NB4 (cell line): ENCODE measurements around the gene TOMM20.
"Not testable (repeated sequence)": the region's sequence is repeated elsewhere in the genome, so short reads cannot be mapped to it uniquely, and the experiment has no call there.

Experiments used
- DNase-seq: peaks from one replicate; pipeline ENCODE4 v3.0.0; 2010; ENCODE audit warnings: low read depth
- H3K4me3 ChIP-seq: one replicate; pipeline ENCODE4 v1.5.1; 2011; ENCODE audit warnings: mild to moderate bottlenecking, low read depth, low read length, moderate library complexity
- MAX ChIP-seq: IDR thresholded peaks from 2 replicates; pipeline ENCODE4 v1.6.1; 2011; ENCODE audit warnings: low read depth, low read length
- MYC ChIP-seq: IDR thresholded peaks from 2 replicates; pipeline ENCODE4 v1.6.1; 2011; ENCODE audit warnings: low read depth, low read length
- POLR2A ChIP-seq: IDR thresholded peaks from 2 replicates; pipeline ENCODE4 v1.6.1; 2011; ENCODE audit warnings: mild to moderate bottlenecking; ENCODE audit not compliant: insufficient read length; ENCODE audit errors: extremely low read depth
- TF ChIP-seq, protein P1 (sequence below): IDR thresholded peaks from one replicate; pipeline ENCODE4 v1.5.1; 2012; ENCODE audit warnings: low read depth, low read length

Gene TOMM20

DNA sequence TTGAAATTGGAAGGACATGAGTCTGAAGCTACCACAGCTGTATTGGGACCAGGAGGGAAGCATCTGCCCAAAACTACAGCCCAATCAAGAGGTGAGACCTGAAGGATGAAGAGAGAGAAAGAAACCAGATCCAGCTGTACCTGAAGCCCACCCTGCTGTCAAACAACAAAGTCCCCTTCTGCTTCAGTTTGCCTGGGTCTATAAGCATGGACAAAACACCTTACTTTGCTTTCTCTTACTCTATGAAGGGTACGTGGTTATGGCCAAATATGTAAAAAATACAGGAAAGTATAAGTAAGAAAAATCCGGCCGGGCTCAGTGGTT, 26.4 kb downstream of the TOMM20 start:
- TF ChIP-seq POLR2A, result no peak
- DNase-seq, result no peak
- no peak overlapping the region for H3K4me3 ChIP-seq

DNA sequence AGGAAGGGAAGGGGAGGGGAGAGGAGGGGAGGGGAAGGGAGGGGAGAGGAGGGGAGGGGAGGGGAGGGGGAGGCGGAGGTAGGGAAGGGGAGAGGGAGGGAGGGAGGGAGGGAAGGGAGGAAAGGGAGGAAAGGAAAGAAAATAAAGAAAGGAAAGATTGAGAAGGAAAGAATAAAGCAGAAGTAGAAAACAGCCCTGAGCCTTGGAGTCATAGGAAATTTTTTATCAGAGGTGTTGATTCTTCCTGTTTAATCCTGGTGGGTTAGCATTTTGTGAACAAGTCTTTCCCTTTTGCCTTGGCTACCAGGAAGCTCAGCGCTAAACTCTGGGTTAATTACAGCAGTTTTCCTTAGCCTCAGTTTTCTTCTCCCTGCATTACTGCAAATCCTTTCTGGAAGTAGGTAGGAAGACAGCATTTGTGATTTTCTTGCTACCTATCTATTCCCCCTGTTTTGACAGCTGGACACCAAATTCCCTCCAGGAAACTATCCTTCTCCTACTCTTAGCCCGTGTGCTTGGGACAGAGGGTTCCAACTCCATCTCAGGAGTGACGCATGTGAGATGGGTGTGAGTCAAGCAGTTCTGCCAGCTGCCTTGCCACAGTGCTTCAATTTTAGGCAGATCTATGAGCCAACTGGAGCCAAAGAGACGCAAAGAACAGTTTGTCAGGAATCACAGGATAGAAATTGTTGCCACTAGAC, 26.9 kb downstream of the TOMM20 start:
- no peak overlapping the region for H3K4me3 ChIP-seq
- TF ChIP-seq POLR2A (no peak), MAX (no peak), MYC (no peak)
- TF ChIP-seq, protein P1, sequence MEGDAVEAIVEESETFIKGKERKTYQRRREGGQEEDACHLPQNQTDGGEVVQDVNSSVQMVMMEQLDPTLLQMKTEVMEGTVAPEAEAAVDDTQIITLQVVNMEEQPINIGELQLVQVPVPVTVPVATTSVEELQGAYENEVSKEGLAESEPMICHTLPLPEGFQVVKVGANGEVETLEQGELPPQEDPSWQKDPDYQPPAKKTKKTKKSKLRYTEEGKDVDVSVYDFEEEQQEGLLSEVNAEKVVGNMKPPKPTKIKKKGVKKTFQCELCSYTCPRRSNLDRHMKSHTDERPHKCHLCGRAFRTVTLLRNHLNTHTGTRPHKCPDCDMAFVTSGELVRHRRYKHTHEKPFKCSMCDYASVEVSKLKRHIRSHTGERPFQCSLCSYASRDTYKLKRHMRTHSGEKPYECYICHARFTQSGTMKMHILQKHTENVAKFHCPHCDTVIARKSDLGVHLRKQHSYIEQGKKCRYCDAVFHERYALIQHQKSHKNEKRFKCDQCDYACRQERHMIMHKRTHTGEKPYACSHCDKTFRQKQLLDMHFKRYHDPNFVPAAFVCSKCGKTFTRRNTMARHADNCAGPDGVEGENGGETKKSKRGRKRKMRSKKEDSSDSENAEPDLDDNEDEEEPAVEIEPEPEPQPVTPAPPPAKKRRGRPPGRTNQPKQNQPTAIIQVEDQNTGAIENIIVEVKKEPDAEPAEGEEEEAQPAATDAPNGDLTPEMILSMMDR, result no peak
- DNase-seq, result no peak

DNA sequence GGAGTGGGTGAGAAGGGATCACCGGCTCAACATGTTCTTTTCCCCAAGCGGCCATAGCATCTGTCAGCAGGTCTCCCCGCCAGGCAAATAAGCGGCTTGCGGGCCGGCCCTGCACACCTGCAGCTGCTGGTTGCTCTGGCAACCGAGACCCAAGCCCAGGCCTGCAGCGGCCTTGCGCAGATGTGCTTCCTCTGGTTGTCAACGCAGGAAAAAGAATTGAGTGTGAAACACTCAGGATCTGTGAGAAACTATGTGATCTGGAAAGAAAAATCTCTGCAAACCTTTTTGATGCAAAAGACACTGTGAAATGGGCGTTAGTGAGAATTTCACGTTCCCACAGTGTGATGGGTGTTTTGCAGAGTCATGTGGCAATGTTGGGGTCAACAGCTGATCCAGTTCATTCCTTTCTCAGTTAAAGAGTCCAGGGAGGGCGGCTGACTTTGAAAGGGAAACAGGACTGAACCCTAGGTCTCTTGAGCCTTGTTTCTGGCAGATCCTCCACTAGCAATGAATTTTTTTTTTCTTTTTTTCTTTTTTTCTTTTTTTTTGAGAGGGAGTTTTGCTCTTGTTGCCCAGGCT, 28.4 kb downstream of the TOMM20 start:
- no peak for TF ChIP-seq MAX
- no peak for TF ChIP-seq POLR2A
- no peak for TF ChIP-seq MYC
- TF ChIP-seq, protein P1, result no peak
- no peak for DNase-seq

GRCh38 chr1:235098991-235099390, 29.6 kb downstream of the TOMM20 start:
- TF ChIP-seq, protein P1, result no peak
- no peak for TF ChIP-seq MYC
- no peak for TF ChIP-seq MAX
- TF ChIP-seq POLR2A, result no peak
- no peak for DNase-seq
- H3K4me3 ChIP-seq, result no peak overlapping the region

More for the DNA sequence above, 28.4 kb downstream of the TOMM20 start:
- no peak overlapping the region for H3K4me3 ChIP-seq

GRCh38 chr1:235098547-235098946, 30.1 kb downstream of the TOMM20 start:
- no peak overlapping the region for H3K4me3 ChIP-seq
- TF ChIP-seq, protein P1, result no peak
- TF ChIP-seq MAX, result no peak
- TF ChIP-seq POLR2A, result no peak
- TF ChIP-seq MYC, result no peak
- no peak for DNase-seq

DNA sequence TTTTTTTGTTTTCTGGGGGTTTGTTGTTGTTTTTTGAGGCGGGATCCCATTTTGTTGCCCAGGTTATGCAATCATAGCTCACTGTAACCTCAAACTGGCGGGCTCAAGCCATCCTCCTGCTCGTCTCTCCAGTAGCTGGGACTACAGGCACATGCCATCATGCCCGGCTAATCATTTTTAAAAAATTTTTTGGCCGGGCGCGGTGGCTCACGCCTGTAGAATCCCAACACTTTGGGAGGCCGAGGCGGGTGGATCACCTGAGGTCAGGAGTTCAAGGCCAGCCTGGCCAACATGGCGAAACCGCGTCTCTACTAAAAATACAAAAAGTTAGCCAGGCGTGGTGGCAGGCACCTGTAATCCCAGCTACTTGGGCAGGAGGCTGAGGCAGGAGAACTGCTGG, 31.1 kb downstream of the TOMM20 start:
- not testable (repeated sequence) for H3K4me3 ChIP-seq, DNase-seq

DNA sequence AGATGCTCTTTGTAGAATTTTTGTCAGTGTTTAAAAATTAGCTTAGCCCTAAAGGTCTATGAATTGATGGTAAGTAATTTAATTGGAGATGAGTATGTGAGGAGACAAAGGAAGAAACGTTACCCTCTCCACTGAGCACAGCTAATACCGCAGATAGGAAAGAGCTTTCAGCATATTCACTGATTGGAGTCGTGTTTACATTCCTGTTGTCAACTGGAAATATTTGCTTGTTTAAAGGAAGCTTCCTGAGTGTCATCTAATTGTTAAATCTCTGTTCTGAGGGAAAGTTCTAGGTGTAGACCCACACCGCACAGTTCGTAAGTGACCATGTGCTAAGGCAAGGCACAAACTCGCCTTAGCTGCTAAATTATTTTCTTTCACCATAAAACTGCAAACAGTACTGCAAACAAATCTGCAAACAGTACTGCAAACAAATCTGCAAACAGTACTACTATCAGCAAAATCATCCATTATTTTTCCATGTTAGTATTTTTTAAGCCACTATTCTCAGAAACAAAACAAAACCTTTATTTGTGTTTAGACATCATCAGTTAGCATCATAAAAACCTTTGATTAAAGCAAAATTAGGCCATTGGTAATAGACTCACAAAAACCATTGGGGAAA, 32.6 kb downstream of the TOMM20 start:
- TF ChIP-seq, protein P1, result no peak
- no peak for TF ChIP-seq POLR2A
- no peak for TF ChIP-seq MAX
- no peak for TF ChIP-seq MYC
- H3K4me3 ChIP-seq, result no peak overlapping the region
- DNase-seq, result no peak
